ENCODE results near the gene HSD17B14.

HSD17B14 gene

GRCh38 chr19:48841047-48841446 lies 4.8 kb upstream of the HSD17B14 start:
- no CpG with 5 or more reads among the region's 16 CpGs for WGBS (ENCODE audit: extremely low coverage, insufficient coverage, low lambda C conversion rate)
- Histone ChIP-seq H3K4me2 (ENCODE audit: low read length) (no peak overlapping the region), H3K36me3 (ENCODE audit: control insufficient read depth, insufficient read depth, low read length) (no peaks in the 10 kb centered on the region), H2AK5ac (ENCODE audit: low read length) (no peak overlapping the region), H3K4ac (ENCODE audit: low read depth, low read length) (no peak overlapping the region), H3K79me1 (ENCODE audit: low read length) (no peaks in the 10 kb centered on the region), H2BK5ac (ENCODE audit: low read length) (no peak overlapping the region), H4K8ac (ENCODE audit: low read depth, low read length) (no peak overlapping the region), H3K27me3 (ENCODE audit: insufficient read depth, low read length, poor library complexity) (no peaks in the 10 kb centered on the region), H3K23ac (ENCODE audit: low read length) (no peak overlapping the region), H4K5ac (ENCODE audit: low read length) (no peak overlapping the region), H3K9ac (ENCODE audit: low read length) (no peak overlapping the region), H2BK120ac (ENCODE audit: low read depth, low read length) (no peak overlapping the region), H3K56ac (ENCODE audit: low read length) (no peak overlapping the region), H3K79me2 (ENCODE audit: control insufficient read depth, insufficient read depth, low read length) (no peaks in the 10 kb centered on the region), H3K4me3 (ENCODE audit: low read length) (no peak overlapping the region), H3K18ac (ENCODE audit: low read length) (no peak overlapping the region), H2BK15ac (replicated peaks; ENCODE audit: low read depth) (no peak overlapping the region), H3K27ac (ENCODE audit: low read depth, low read length) (no peak overlapping the region), H3K4me1 (ENCODE audit: control insufficient read depth, low read depth, low read length) (no peaks in the 10 kb centered on the region)
- no peak for DNase-seq

- peak overlapping the region; percentile 19 for H3K18ac ChIP-seq (ENCODE audit: low read length)
- no peak overlapping the region for H2BK120ac ChIP-seq (ENCODE audit: low read depth, low read length)
- H3K23ac ChIP-seq (ENCODE audit: low read length): no peak overlapping the region
- H3K79me2 ChIP-seq (ENCODE audit: control insufficient read depth, insufficient read depth, low read length): no peaks in the 10 kb centered on the region
- WGBS (ENCODE audit: extremely low coverage, insufficient coverage, low lambda C conversion rate): no CpG with 5 or more reads among the region's 9 CpGs
- peak overlapping the region; percentile 79 for H3K9ac ChIP-seq (ENCODE audit: low read length)
- no peaks in the 10 kb centered on the region for H3K4me1 ChIP-seq (ENCODE audit: control insufficient read depth, low read depth, low read length)
- H2AK5ac ChIP-seq (ENCODE audit: low read length): no peak overlapping the region
- H3K79me1 ChIP-seq (ENCODE audit: low read length): no peaks in the 10 kb centered on the region
- H3K4me2 ChIP-seq (ENCODE audit: low read length): no peak overlapping the region
- no peak overlapping the region for H3K27ac ChIP-seq (ENCODE audit: low read depth, low read length)
- H3K56ac ChIP-seq (ENCODE audit: low read length): peak overlapping the region; percentile 86
- DNase-seq: no peak
- no peak overlapping the region for H4K5ac ChIP-seq (ENCODE audit: low read length)
- H3K27me3 ChIP-seq (ENCODE audit: insufficient read depth, low read length, poor library complexity): no peaks in the 10 kb centered on the region
- no peak overlapping the region for H2BK15ac ChIP-seq (replicated peaks; ENCODE audit: low read depth)
- no peak overlapping the region for H2BK5ac ChIP-seq (ENCODE audit: low read length)
- H4K8ac ChIP-seq (ENCODE audit: low read depth, low read length): no peak overlapping the region
- no peak overlapping the region for H3K4me3 ChIP-seq (ENCODE audit: low read length)
- peak overlapping the region; percentile 44 for H3K4ac ChIP-seq (ENCODE audit: low read depth, low read length)
- H3K36me3 ChIP-seq (ENCODE audit: control insufficient read depth, insufficient read depth, low read length): no peaks in the 10 kb centered on the region
Observed at GRCh38 chr19:48837687-48838086, 1.4 kb upstream of the HSD17B14 start.

- WGBS (ENCODE audit: extremely low coverage, insufficient coverage, low lambda C conversion rate): no CpG with 5 or more reads among the region's 29 CpGs
- Histone ChIP-seq H2AK5ac (ENCODE audit: low read length) (no peak overlapping the region), H3K79me2 (ENCODE audit: control insufficient read depth, insufficient read depth, low read length) (no peaks in the 10 kb centered on the region), H3K27ac (ENCODE audit: low read depth, low read length) (peak overlapping the region; percentile 79), H3K4me2 (ENCODE audit: low read length) (peak overlapping the region; percentile 97), H2BK15ac (replicated peaks; ENCODE audit: low read depth) (no peak overlapping the region), H3K36me3 (ENCODE audit: control insufficient read depth, insufficient read depth, low read length) (no peaks in the 10 kb centered on the region), H2BK120ac (ENCODE audit: low read depth, low read length) (no peak overlapping the region), H3K79me1 (ENCODE audit: low read length) (no peaks in the 10 kb centered on the region), H3K4me3 (ENCODE audit: low read length) (peak overlapping the region; percentile 54), H3K4me1 (ENCODE audit: control insufficient read depth, low read depth, low read length) (no peaks in the 10 kb centered on the region), H3K18ac (ENCODE audit: low read length) (peak overlapping the region; percentile 19), H3K4ac (ENCODE audit: low read depth, low read length) (no peak overlapping the region), H3K27me3 (ENCODE audit: insufficient read depth, low read length, poor library complexity) (no peaks in the 10 kb centered on the region), H3K56ac (ENCODE audit: low read length) (peak overlapping the region; percentile 89), H3K23ac (ENCODE audit: low read length) (no peak overlapping the region), H4K8ac (ENCODE audit: low read depth, low read length) (no peak overlapping the region), H2BK5ac (ENCODE audit: low read length) (peak overlapping the region; percentile 87), H4K5ac (ENCODE audit: low read length) (no peak overlapping the region), H3K9ac (ENCODE audit: low read length) (peak overlapping the region; percentile 79)
- peak; percentile 98 for DNase-seq
Observed at GRCh38 chr19:48837051-48837524, 797 bp upstream of the HSD17B14 start.

- peak overlapping the region; percentile 76 for H3K27ac ChIP-seq (ENCODE audit: low read depth, low read length)
Observed at GRCh38 chr19:48835734-48836088, 580 bp downstream of the HSD17B14 start.

GRCh38 chr19:48833977-48834376 lies 2.3 kb downstream of the HSD17B14 start:
- WGBS (ENCODE audit: extremely low coverage, insufficient coverage, low lambda C conversion rate): no CpG with 5 or more reads among the region's 5 CpGs
- Histone ChIP-seq H3K9ac (ENCODE audit: low read length) (no peak overlapping the region), H3K4ac (ENCODE audit: low read depth, low read length) (no peak overlapping the region), H3K18ac (ENCODE audit: low read length) (no peak overlapping the region), H3K56ac (ENCODE audit: low read length) (peak overlapping the region; percentile 42), H2BK120ac (ENCODE audit: low read depth, low read length) (no peak overlapping the region), H3K4me3 (ENCODE audit: low read length) (no peak overlapping the region), H3K4me2 (ENCODE audit: low read length) (no peak overlapping the region), H3K79me2 (ENCODE audit: control insufficient read depth, insufficient read depth, low read length) (no peaks in the 10 kb centered on the region), H2BK15ac (replicated peaks; ENCODE audit: low read depth) (no peak overlapping the region), H2AK5ac (ENCODE audit: low read length) (no peak overlapping the region), H4K8ac (ENCODE audit: low read depth, low read length) (no peak overlapping the region), H3K27ac (ENCODE audit: low read depth, low read length) (peak overlapping the region; percentile 49), H3K4me1 (ENCODE audit: control insufficient read depth, low read depth, low read length) (no peaks in the 10 kb centered on the region), H3K23ac (ENCODE audit: low read length) (no peak overlapping the region), H3K79me1 (ENCODE audit: low read length) (no peaks in the 10 kb centered on the region), H2BK5ac (ENCODE audit: low read length) (no peak overlapping the region), H3K36me3 (ENCODE audit: control insufficient read depth, insufficient read depth, low read length) (no peaks in the 10 kb centered on the region), H4K5ac (ENCODE audit: low read length) (no peak overlapping the region), H3K27me3 (ENCODE audit: insufficient read depth, low read length, poor library complexity) (no peaks in the 10 kb centered on the region)
- peak; percentile 89 for DNase-seq

More at GRCh38 chr19:48835734-48836088, 580 bp downstream of the HSD17B14 start:
- H2BK15ac ChIP-seq (replicated peaks; ENCODE audit: low read depth): no peak overlapping the region
- H3K36me3 ChIP-seq (ENCODE audit: control insufficient read depth, insufficient read depth, low read length): no peaks in the 10 kb centered on the region
- no peak overlapping the region for H2AK5ac ChIP-seq (ENCODE audit: low read length)
- no peak overlapping the region for H3K18ac ChIP-seq (ENCODE audit: low read length)
- peak overlapping the region; percentile 89 for H3K56ac ChIP-seq (ENCODE audit: low read length)
- H3K9ac ChIP-seq (ENCODE audit: low read length): peak overlapping the region; percentile 61
- H3K4me1 ChIP-seq (ENCODE audit: control insufficient read depth, low read depth, low read length): no peaks in the 10 kb centered on the region
- no peaks in the 10 kb centered on the region for H3K79me1 ChIP-seq (ENCODE audit: low read length)
- no peak overlapping the region for H3K4ac ChIP-seq (ENCODE audit: low read depth, low read length)
- no peak overlapping the region for H4K8ac ChIP-seq (ENCODE audit: low read depth, low read length)
- H2BK120ac ChIP-seq (ENCODE audit: low read depth, low read length): no peak overlapping the region
- H3K27me3 ChIP-seq (ENCODE audit: insufficient read depth, low read length, poor library complexity): no peaks in the 10 kb centered on the region
- no peaks in the 10 kb centered on the region for H3K79me2 ChIP-seq (ENCODE audit: control insufficient read depth, insufficient read depth, low read length)
- no CpG with 5 or more reads among the region's 12 CpGs for WGBS (ENCODE audit: extremely low coverage, insufficient coverage, low lambda C conversion rate)
- no peak overlapping the region for H3K23ac ChIP-seq (ENCODE audit: low read length)
- H2BK5ac ChIP-seq (ENCODE audit: low read length): no peak overlapping the region
- peak overlapping the region; percentile 51 for H3K4me3 ChIP-seq (ENCODE audit: low read length)
- DNase-seq: peak; percentile 97
- peak overlapping the region; percentile 63 for H3K4me2 ChIP-seq (ENCODE audit: low read length)
- H4K5ac ChIP-seq (ENCODE audit: low read length): no peak overlapping the region

GRCh38 chr19:48833049-48833448 lies 3.2 kb downstream of the HSD17B14 start:
- H2BK5ac ChIP-seq (ENCODE audit: low read length): no peak overlapping the region
- DNase-seq: peak; percentile 63
- no peaks in the 10 kb centered on the region for H3K36me3 ChIP-seq (ENCODE audit: control insufficient read depth, insufficient read depth, low read length)
- no peaks in the 10 kb centered on the region for H3K4me1 ChIP-seq (ENCODE audit: control insufficient read depth, low read depth, low read length)
- H3K27me3 ChIP-seq (ENCODE audit: insufficient read depth, low read length, poor library complexity): no peaks in the 10 kb centered on the region
- no peak overlapping the region for H3K27ac ChIP-seq (ENCODE audit: low read depth, low read length)
- H2AK5ac ChIP-seq (ENCODE audit: low read length): no peak overlapping the region
- no peak overlapping the region for H3K4ac ChIP-seq (ENCODE audit: low read depth, low read length)
- H3K18ac ChIP-seq (ENCODE audit: low read length): no peak overlapping the region
- H3K4me2 ChIP-seq (ENCODE audit: low read length): no peak overlapping the region
- no peak overlapping the region for H4K5ac ChIP-seq (ENCODE audit: low read length)
- no peaks in the 10 kb centered on the region for H3K79me1 ChIP-seq (ENCODE audit: low read length)
- WGBS (ENCODE audit: extremely low coverage, insufficient coverage, low lambda C conversion rate): no CpG with 5 or more reads among the region's 5 CpGs
- no peak overlapping the region for H4K8ac ChIP-seq (ENCODE audit: low read depth, low read length)
- H3K4me3 ChIP-seq (ENCODE audit: low read length): no peak overlapping the region
- no peak overlapping the region for H2BK120ac ChIP-seq (ENCODE audit: low read depth, low read length)
- H3K56ac ChIP-seq (ENCODE audit: low read length): peak overlapping the region; percentile 40
- H2BK15ac ChIP-seq (replicated peaks; ENCODE audit: low read depth): no peak overlapping the region
- no peak overlapping the region for H3K9ac ChIP-seq (ENCODE audit: low read length)
- no peaks in the 10 kb centered on the region for H3K79me2 ChIP-seq (ENCODE audit: control insufficient read depth, insufficient read depth, low read length)
- H3K23ac ChIP-seq (ENCODE audit: low read length): no peak overlapping the region

Measured in mesendoderm (in vitro differentiated cells).